K562 (cell line): ENCODE data around the gene SP140L. TPM values are rescaled to one million over a fixed set of nuclear protein-coding genes. Genes with fewer than 3 reads are reported as not detected.
A peak's percentile ranks its signal among the peaks of the same experiment; 100 is the strongest.

Experiments used
- CBX3 ChIP-seq, 2 experiments: IDR thresholded peaks; 1 replicate in 1 of 2; 2 replicates in 1 of 2; pipeline ENCODE4 v1.6.1; 2012; ENCODE audit warnings: inconsistent platforms in 2 of 2, low read length in 2 of 2, borderline replicate concordance in 1 of 2, control low read depth in 1 of 2
- ESRRA ChIP-seq: fragments of 450-650 bp; IDR thresholded peaks from 2 replicates; pipeline ENCODE4 v1.6.1; 2014; ENCODE audit warnings: low read depth, mild to moderate bottlenecking, moderate library complexity, borderline replicate concordance
- FOXK1 ChIP-seq: sonication (generic); formaldehyde crosslinking; IDR thresholded peaks from 2 replicates; pipeline ENCODE4 v1.8.0; 2022; ENCODE audit warnings: missing genetic modification reagents, mild to moderate bottlenecking, borderline replicate concordance
- FOXK2 ChIP-seq, 2 experiments: fragments of 450-650 bp; IDR thresholded peaks in 1 of 2; conservative IDR thresholded peaks in 1 of 2; 2 replicates each; pipeline ENCODE4 v1.6.1; 2016; ENCODE audit warnings: low read depth in 2 of 2, mild to moderate bottlenecking in 1 of 2
- GATA2 ChIP-seq: sonication (generic); formaldehyde crosslinking; IDR thresholded peaks from 2 replicates; pipeline ENCODE4 v1.4.0; 2020; ENCODE audit warnings: mild to moderate bottlenecking, missing genetic modification reagents
- HMG20A ChIP-seq: fragments of 450-650 bp; formaldehyde crosslinking; conservative IDR thresholded peaks from 2 replicates; pipeline ENCODE4 v1.4.0; 2020; ENCODE audit warnings: mild to moderate bottlenecking, mixed read lengths
- LEF1 ChIP-seq: fragments of 450-650 bp; IDR thresholded peaks from 2 replicates; pipeline ENCODE4 v1.6.1; 2016; ENCODE audit warnings: mild to moderate bottlenecking
- NELFE ChIP-seq: IDR thresholded peaks from 2 replicates; pipeline ENCODE4 v1.6.1; 2011; ENCODE audit warnings: mild to moderate bottlenecking; ENCODE audit not compliant: insufficient read depth, insufficient read length
- NR2F6 ChIP-seq: fragments of 450-650 bp; formaldehyde crosslinking; IDR thresholded peaks from 2 replicates; pipeline ENCODE4 v1.4.0; 2020; ENCODE audit warnings: mild to moderate bottlenecking
- PTRF ChIP-seq: fragments of 450-650 bp; IDR thresholded peaks from 2 replicates; pipeline ENCODE4 v1.6.1; 2016; ENCODE audit warnings: mild to moderate bottlenecking, missing genetic modification characterization, missing compliant biosample characterization
- RBM25 ChIP-seq: fragments of 200-400 bp; formaldehyde crosslinking; IDR thresholded peaks from 2 replicates; pipeline ENCODE4 v1.6.1; 2018; ENCODE audit warnings: low read length, low read depth, moderate library complexity; ENCODE audit not compliant: severe bottlenecking
- RCOR1 ChIP-seq, 2 experiments: IDR thresholded peaks; 2 replicates each; pipeline ENCODE4 v1.6.1; 2012; ENCODE audit warnings: low read depth in 2 of 2, low read length in 2 of 2, borderline replicate concordance in 1 of 2, improper control_type of control experiment in 1 of 2
- SRSF7 ChIP-seq: fragments of 200-400 bp; formaldehyde crosslinking; optimal IDR thresholded peaks from 2 replicates; pipeline ENCODE3; 2017; ENCODE audit warnings: mild to moderate bottlenecking, low read depth, low read length
- TAF7 ChIP-seq: fragments of 450-650 bp; IDR thresholded peaks from 2 replicates; pipeline ENCODE4 v1.6.1; 2016; ENCODE audit warnings: missing genetic modification characterization, missing compliant biosample characterization
- TARDBP ChIP-seq: fragments of 450-650 bp; IDR thresholded peaks from 2 replicates; pipeline ENCODE4 v1.6.1; 2016
- ZFX ChIP-seq: sonication (generic); formaldehyde crosslinking; IDR thresholded peaks from 2 replicates; pipeline ENCODE4 v1.8.0; 2022; ENCODE audit warnings: mild to moderate bottlenecking, missing genetic modification reagents, moderate library complexity
- ZNF384 ChIP-seq: IDR thresholded peaks from 2 replicates; pipeline ENCODE4 v1.6.1; 2012; ENCODE audit warnings: low read depth, low read length, improper control_type of control experiment
- ZNF584 ChIP-seq: fragments of 200-800 bp; sonication (Bioruptor generic); IDR thresholded peaks from 2 replicates; pipeline ENCODE4 v1.6.1; 2016; ENCODE audit warnings: low read depth, mild to moderate bottlenecking, missing genetic modification characterization, missing compliant biosample characterization
- polyA plus RNA-seq, 8 experiments: library from polyadenylated mRNA; depleted of rRNA in 4 of 8; stranded (reverse) in 5 of 8; unstranded in 3 of 8; fragments of >200 nt; fragmentation: Nextera tagmentation in 2 of 8; fragmentation: Illumina TruSeq in 1 of 8; extraction: Ambion mirVana in 2 of 8; extraction: Trizol in 1 of 8; gene quantifications; 2 replicates each; pipeline versions ENCODE4 v1.2.1 to v1.2.3, GENCODE V29; 2011 to 2014; ENCODE audit warnings: inconsistent platforms in 1 of 8, missing spikeins in 1 of 8
- total RNA-seq, 7 experiments: library from RNA; depleted of rRNA in 6 of 7; stranded (reverse); fragments of >200 nt in 6 of 7; fragmentation: Illumina TruSeq in 2 of 7; extraction: Trizol in 2 of 7; gene quantifications; 2 replicates each; pipeline versions ENCODE4 v1.2.1 to v1.2.3, GENCODE V29; 2011 to 2021; ENCODE audit warnings: low replicate concordance in 1 of 7
- TF ChIP-seq, protein P1 (sequence below): fragments of 250-450 bp; sonication (Bioruptor Pico); IDR thresholded peaks from 2 replicates; pipeline ENCODE4 v1.8.0; 2022; ENCODE audit warnings: moderate library complexity, mild to moderate bottlenecking, inconsistent platforms
- TF ChIP-seq, protein P2 (sequence below): fragments of 250-450 bp; sonication (Bioruptor Pico); IDR thresholded peaks from 2 replicates; pipeline ENCODE4 v1.4.0; 2020; ENCODE audit warnings: mild to moderate bottlenecking, moderate library complexity, borderline replicate concordance
- TF ChIP-seq, protein P3 (sequence below): sonication (generic); formaldehyde crosslinking; IDR thresholded peaks from 2 replicates; pipeline ENCODE4 v1.8.0; 2022; ENCODE audit warnings: missing genetic modification reagents, mild to moderate bottlenecking, borderline replicate concordance
- TF ChIP-seq, protein P4 (sequence below), 2 experiments: fragments of 450-650 bp; IDR thresholded peaks; 2 replicates each; pipeline ENCODE4 v1.6.1; 2016

The SP140L gene
- total and polyA plus RNA-seq, 9 of the 15 experiments (the other 6 are each of a cell fraction or from before 2014, with no cell fraction given): 4.0 to 15.5 (median 11.3) TPM

DNA sequence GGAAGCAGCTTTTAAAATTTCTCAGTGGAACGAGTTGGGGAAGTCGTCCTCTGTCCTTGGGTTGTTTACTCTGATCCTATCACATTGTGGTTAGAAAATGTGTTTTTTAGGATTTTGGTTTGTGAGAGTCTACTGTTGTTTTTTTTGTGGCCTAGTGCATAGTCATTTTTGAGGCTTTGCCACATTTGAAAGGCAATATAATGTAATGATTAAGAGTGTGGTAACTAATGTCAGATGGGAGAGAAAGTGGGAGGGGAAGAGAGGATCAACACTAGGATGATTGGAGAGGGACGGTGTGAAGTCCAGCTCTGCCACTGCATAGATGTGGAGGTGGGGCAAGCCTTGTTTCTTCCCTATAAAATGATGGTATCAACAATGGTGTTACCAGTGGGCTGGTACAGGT, 8.5 kb downstream of the SP140L start (continued):
- TF ChIP-seq ZNF384 (0 out of 2 replicates have a peak, but pooled peaks have one; percentile 10), LEF1 (peak; percentile 59; the same call in 1 of the 2 replicates), ZNF584 (CRISPR knock-in tag) (no peak), FOXK1 (CRISPR knock-in tag) (no peak), SRSF7 (no peak), NR2F6 (CRISPR knock-in tag) (no peak), ESRRA (peak; percentile 55; the same call in 1 of the 2 replicates), RBM25 (no peak), PTRF (tag) (no peak), RCOR1 (IDR thresholded peaks at IDR 0.05; ENCODE audit: borderline replicate concordance in 1 of 2, low read depth in 2 of 2, low read length in 2 of 2) (no peak), GATA2 (peak; percentile 21; the same call in 1 of the 2 replicates), HMG20A (no peak), TARDBP (no peak), TAF7 (tag) (no peak), FOXK2 (conservative IDR thresholded peaks at IDR 0.05 in 1 of 2, IDR thresholded peaks at IDR 0.05 in 1 of 2; ENCODE audit: low read depth in 2 of 2) (peak; percentile 67 to 68; a peak in 3 of 4 replicates), NELFE (no peak), ZFX (CRISPR knock-in tag) (peak; percentile 32; the same call in 1 of the 2 replicates), CBX3 (IDR thresholded peaks at IDR 0.05; ENCODE audit: borderline replicate concordance in 1 of 2, low read length in 2 of 2) (no peak)
- TF ChIP-seq, protein P1, sequence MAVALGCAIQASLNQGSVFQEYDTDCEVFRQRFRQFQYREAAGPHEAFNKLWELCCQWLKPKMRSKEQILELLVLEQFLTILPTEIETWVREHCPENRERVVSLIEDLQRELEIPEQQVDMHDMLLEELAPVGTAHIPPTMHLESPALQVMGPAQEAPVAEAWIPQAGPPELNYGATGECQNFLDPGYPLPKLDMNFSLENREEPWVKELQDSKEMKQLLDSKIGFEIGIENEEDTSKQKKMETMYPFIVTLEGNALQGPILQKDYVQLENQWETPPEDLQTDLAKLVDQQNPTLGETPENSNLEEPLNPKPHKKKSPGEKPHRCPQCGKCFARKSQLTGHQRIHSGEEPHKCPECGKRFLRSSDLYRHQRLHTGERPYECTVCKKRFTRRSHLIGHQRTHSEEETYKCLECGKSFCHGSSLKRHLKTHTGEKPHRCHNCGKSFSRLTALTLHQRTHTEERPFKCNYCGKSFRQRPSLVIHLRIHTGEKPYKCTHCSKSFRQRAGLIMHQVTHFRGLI: no peak
- TF ChIP-seq, protein P2, sequence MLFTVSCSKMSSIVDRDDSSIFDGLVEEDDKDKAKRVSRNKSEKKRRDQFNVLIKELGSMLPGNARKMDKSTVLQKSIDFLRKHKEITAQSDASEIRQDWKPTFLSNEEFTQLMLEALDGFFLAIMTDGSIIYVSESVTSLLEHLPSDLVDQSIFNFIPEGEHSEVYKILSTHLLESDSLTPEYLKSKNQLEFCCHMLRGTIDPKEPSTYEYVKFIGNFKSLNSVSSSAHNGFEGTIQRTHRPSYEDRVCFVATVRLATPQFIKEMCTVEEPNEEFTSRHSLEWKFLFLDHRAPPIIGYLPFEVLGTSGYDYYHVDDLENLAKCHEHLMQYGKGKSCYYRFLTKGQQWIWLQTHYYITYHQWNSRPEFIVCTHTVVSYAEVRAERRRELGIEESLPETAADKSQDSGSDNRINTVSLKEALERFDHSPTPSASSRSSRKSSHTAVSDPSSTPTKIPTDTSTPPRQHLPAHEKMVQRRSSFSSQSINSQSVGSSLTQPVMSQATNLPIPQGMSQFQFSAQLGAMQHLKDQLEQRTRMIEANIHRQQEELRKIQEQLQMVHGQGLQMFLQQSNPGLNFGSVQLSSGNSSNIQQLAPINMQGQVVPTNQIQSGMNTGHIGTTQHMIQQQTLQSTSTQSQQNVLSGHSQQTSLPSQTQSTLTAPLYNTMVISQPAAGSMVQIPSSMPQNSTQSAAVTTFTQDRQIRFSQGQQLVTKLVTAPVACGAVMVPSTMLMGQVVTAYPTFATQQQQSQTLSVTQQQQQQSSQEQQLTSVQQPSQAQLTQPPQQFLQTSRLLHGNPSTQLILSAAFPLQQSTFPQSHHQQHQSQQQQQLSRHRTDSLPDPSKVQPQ (CRISPR knock-in tag): no peak
- TF ChIP-seq, protein P3, sequence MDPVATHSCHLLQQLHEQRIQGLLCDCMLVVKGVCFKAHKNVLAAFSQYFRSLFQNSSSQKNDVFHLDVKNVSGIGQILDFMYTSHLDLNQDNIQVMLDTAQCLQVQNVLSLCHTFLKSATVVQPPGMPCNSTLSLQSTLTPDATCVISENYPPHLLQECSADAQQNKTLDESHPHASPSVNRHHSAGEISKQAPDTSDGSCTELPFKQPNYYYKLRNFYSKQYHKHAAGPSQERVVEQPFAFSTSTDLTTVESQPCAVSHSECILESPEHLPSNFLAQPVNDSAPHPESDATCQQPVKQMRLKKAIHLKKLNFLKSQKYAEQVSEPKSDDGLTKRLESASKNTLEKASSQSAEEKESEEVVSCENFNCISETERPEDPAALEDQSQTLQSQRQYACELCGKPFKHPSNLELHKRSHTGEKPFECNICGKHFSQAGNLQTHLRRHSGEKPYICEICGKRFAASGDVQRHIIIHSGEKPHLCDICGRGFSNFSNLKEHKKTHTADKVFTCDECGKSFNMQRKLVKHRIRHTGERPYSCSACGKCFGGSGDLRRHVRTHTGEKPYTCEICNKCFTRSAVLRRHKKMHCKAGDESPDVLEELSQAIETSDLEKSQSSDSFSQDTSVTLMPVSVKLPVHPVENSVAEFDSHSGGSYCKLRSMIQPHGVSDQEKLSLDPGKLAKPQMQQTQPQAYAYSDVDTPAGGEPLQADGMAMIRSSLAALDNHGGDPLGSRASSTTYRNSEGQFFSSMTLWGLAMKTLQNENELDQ (CRISPR knock-in tag): no peak
- TF ChIP-seq, protein P4, sequence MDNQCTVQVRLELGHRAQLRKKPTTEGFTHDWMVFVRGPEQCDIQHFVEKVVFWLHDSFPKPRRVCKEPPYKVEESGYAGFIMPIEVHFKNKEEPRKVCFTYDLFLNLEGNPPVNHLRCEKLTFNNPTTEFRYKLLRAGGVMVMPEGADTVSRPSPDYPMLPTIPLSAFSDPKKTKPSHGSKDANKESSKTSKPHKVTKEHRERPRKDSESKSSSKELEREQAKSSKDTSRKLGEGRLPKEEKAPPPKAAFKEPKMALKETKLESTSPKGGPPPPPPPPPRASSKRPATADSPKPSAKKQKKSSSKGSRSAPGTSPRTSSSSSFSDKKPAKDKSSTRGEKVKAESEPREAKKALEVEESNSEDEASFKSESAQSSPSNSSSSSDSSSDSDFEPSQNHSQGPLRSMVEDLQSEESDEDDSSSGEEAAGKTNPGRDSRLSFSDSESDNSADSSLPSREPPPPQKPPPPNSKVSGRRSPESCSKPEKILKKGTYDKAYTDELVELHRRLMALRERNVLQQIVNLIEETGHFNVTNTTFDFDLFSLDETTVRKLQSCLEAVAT (IDR thresholded peaks at IDR 0.05): peak in 1 of 2 experiments; percentile 86; a peak in 2 of 4 replicates
